B cell (primary cell): ENCODE measurements around the gene SWI5. TPM values are rescaled to one million over a fixed set of nuclear protein-coding genes. Genes with fewer than 3 reads are reported as not detected.

ENCODE experiments used
- ATAC-seq: fragments of 200-7000 bp; cut with Tn5 transposase; one replicate; pipeline ENCODE4 v1.10.0; 2021; ENCODE audit warnings: low read depth, mild to moderate bottlenecking, moderate number of reproducible peaks, moderate library complexity
- CTCF ChIA-PET: fragments of 350-600 bp; sonication (Branson Sonifier 250); formaldehyde crosslinking; loops from one replicate; lab custom pipeline; 2021; ENCODE audit warnings: antibody characterized with exemption, inconsistent platforms; lab: Charles Lee
- POLR2A ChIA-PET: fragments of 350-600 bp; sonication (Branson Sonifier 250); formaldehyde crosslinking; loops from one replicate; lab custom pipeline; 2021; ENCODE audit warnings: antibody characterized with exemption; lab: Charles Lee
- DNase-seq: peaks from one replicate; pipeline ENCODE4 v3.0.0; 2013
- H2AFZ ChIP-seq: 2 replicates; pipeline ENCODE4 v1.6.1; 2012; ENCODE audit warnings: mild to moderate bottlenecking, low read depth, low read length; ENCODE audit not compliant: insufficient read depth, poor library complexity, severe bottlenecking
- H3K27ac ChIP-seq, 2 donors: 1 replicate in 1 of 2; 2 replicates in 1 of 2; pipeline ENCODE4 v1.5.1; 2012 to 2013; ENCODE audit warnings: low read length in 2 of 2, mild to moderate bottlenecking in 2 of 2, moderate library complexity in 1 of 2
- H3K27me3 ChIP-seq, 4 experiments: fragments of 200-600 bp in 1 of 4; sonication (generic) in 1 of 4; replicated peaks in 1 of 4; 1 replicate in 2 of 4; 2 replicates in 2 of 4; pipeline versions ENCODE4 v1.6.1 to v1.7.0; 2013 to 2016; ENCODE audit warnings: low read length in 3 of 4, mild to moderate bottlenecking in 2 of 4, mixed read lengths in 1 of 4, moderate library complexity in 1 of 4; ENCODE audit not compliant: insufficient read depth in 4 of 4, control insufficient read depth in 3 of 4; ENCODE audit errors: control extremely low read depth in 1 of 4
- H3K36me3 ChIP-seq, 2 experiments: replicated peaks in 1 of 2; 1 replicate in 1 of 2; 2 replicates in 1 of 2; pipeline versions ENCODE4 v1.6.1 to v1.7.1; 2013; ENCODE audit warnings: low read length in 1 of 2; ENCODE audit not compliant: insufficient read depth in 2 of 2, control insufficient read depth in 1 of 2; ENCODE audit errors: control extremely low read depth in 1 of 2, extremely low read depth in 1 of 2
- H3K4me1 ChIP-seq, 2 donors: fragments of 200-600 bp in 1 of 2; sonication (generic) in 1 of 2; 1 replicate in 1 of 2; 2 replicates in 1 of 2; pipeline versions ENCODE4 v1.5.1 to v1.6.1; 2013 to 2017; ENCODE audit warnings: low read length in 2 of 2; ENCODE audit not compliant: control insufficient read depth in 2 of 2, insufficient read depth in 2 of 2
- H3K4me2 ChIP-seq: replicated peaks from 2 replicates; pipeline ENCODE3; 2012; ENCODE audit warnings: mild to moderate bottlenecking, low read depth, low read length; ENCODE audit not compliant: poor library complexity, severe bottlenecking
- H3K4me3 ChIP-seq, 5 experiments: fragments of 200-600 bp in 1 of 5; sonication (generic) in 1 of 5; 1 replicate in 3 of 5; 2 replicates in 2 of 5; pipeline versions ENCODE4 v1.5.1 to v1.7.0; 2011 to 2016; ENCODE audit warnings: low read length in 4 of 5, mild to moderate bottlenecking in 4 of 5, low read depth in 2 of 5, control low read depth in 1 of 5, moderate library complexity in 1 of 5; ENCODE audit not compliant: insufficient read depth in 1 of 5; ENCODE audit errors: control extremely low read depth in 1 of 5, extremely low read depth in 1 of 5
- H3K79me2 ChIP-seq: fragments of 200-600 bp; sonication (generic); one replicate; pipeline ENCODE4 v1.6.0; 2016; ENCODE audit warnings: low read length; ENCODE audit not compliant: control insufficient read depth, insufficient read depth
- H3K9ac ChIP-seq: fragments of 200-600 bp; sonication (generic); 2 replicates; pipeline ENCODE4 v1.6.1; 2017; ENCODE audit warnings: mild to moderate bottlenecking, low read length, moderate library complexity
- H3K9me3 ChIP-seq, 3 donors: one replicate each; pipeline versions ENCODE4 v1.6.1 to v1.7.1; 2013; ENCODE audit warnings: low read length in 2 of 3; ENCODE audit not compliant: control insufficient read depth in 2 of 3, insufficient read depth in 1 of 3; ENCODE audit errors: control extremely low read depth in 1 of 3
- H4K20me1 ChIP-seq: 2 replicates; pipeline ENCODE4 v1.6.0; 2012; ENCODE audit warnings: mild to moderate bottlenecking, low read length; ENCODE audit not compliant: insufficient read depth, control insufficient read depth, poor library complexity, severe bottlenecking
- H3K27ac Mint-ChIP-seq: one replicate; pipeline ENCODE4 v1.8.0; 2021; ENCODE audit warnings: mixed read lengths
- H3K27me3 Mint-ChIP-seq: one replicate; pipeline ENCODE4 v1.8.0; 2021; ENCODE audit warnings: mixed read lengths
- H3K4me1 Mint-ChIP-seq: one replicate; pipeline ENCODE4 v1.8.0; 2021; ENCODE audit warnings: mixed read lengths
- H3K4me3 Mint-ChIP-seq: one replicate; pipeline ENCODE4 v1.8.0; 2021; ENCODE audit warnings: mixed read lengths
- H3K9me3 Mint-ChIP-seq: one replicate; pipeline ENCODE4 v1.8.0; 2022; ENCODE audit warnings: mixed read lengths; ENCODE audit not compliant: insufficient read depth
- CTCF ChIP-seq: fragments of 200-600 bp; IDR thresholded peaks from one replicate; pipeline ENCODE4 v1.8.0; 2022; ENCODE audit warnings: antibody characterized with exemption, mild to moderate bottlenecking
- EZH2 ChIP-seq: IDR thresholded peaks from 2 replicates; pipeline ENCODE4 v1.6.1; 2012; ENCODE audit warnings: borderline replicate concordance, low read depth, mild to moderate bottlenecking, moderate library complexity, low read length; ENCODE audit not compliant: insufficient read depth, poor library complexity, severe bottlenecking
- WGBS: methylation state at CpG from one replicate; pipeline ENCODE4 v1.1.5; 2013; ENCODE audit warnings: missing lambda C conversion rate; ENCODE audit not compliant: insufficient coverage; 5-methylcytosine and 5-hydroxymethylcytosine counted together
- intact Hi-C: fragments of 100-400 bp; cut with micrococcal nuclease; formaldehyde crosslinking; loops from one replicate; pipeline ENCODE4 v1.10.0; 2022
- polyA plus RNA-seq: library from polyadenylated mRNA; depleted of rRNA; stranded (reverse); fragments of >200 nt; gene quantifications from 2 replicates; pipeline ENCODE4 v1.2.3, GENCODE V29; 2012
- total RNA-seq, 2 donors: library from RNA; stranded (reverse); fragments of 120-200 nt in 1 of 2; gene quantifications; 1 replicate in 1 of 2; 2 replicates in 1 of 2; pipeline versions ENCODE4 v1.2.3 to v1.2.4, GENCODE V29; 2013 to 2022

The SWI5 gene
- total and polyA plus RNA-seq, 2 donors (not counting 1 experiment from before 2014, with no cell fraction given), result 8.6 to 23.3 TPM

DNA sequence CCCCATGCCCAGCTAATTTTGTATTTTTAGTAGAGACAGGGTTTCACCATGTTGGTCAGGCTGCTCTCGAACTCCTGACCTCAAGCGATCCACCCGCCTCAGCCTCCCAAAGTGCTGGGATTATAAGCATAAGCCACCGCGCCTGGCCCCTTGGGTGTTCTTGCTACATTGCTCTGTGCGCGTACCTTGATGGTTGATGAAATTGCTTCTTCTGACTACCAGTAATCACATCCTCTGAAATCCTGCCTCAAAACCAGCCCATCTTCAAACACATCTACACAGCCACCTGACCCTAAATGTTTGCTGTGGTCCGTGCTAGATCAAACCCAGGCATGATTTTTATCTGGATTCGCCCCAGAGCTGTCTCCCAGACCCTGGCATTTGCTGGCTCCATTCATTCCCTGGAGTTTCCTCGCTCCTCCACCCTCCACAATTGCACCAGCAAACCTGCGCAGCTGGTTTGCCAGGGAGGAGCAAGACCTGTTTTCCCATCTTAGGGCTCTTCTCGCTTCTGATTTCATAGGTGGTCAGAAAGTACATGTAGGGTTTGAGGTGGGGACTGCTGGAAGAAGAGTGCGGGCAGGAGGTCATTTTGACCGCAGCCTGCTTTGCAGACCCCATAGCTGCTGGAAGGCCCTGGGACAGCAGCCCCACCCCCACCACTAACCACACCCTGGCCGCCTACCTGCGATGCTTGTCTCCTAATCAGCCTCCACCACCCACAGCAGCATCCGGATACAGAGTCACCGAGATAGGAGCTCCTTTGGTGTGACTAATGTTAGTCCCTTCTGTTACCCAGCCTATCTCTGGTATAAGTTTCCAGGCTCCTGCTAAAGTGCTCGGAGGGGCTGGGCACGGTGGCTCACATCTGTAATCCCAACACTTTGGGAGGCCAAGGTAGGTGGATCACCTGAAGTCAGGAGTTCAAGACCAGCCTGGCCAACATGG, 22.7 kb downstream of the SWI5 start:
- Mint-ChIP-seq H3K4me3 (no peak overlapping the region), H3K4me1 (no peaks in the 10 kb centered on the region), H3K27me3 (no peaks in the 10 kb centered on the region), H3K9me3 (no peaks in the 10 kb centered on the region), H3K27ac (no peak overlapping the region)
- Histone ChIP-seq H3K79me2 (no peaks in the 10 kb centered on the region), H3K9me3 (no peaks in the 10 kb centered on the region), H2AFZ (no peak overlapping the region), H3K4me1 (no peaks in the 10 kb centered on the region), H3K27ac (no peak overlapping the region), H4K20me1 (no peaks in the 10 kb centered on the region), H3K4me2 (no peak overlapping the region), H3K9ac (no peak overlapping the region), H3K27me3 (no peaks in the 10 kb centered on the region), H3K4me3 (no peak overlapping the region), H3K36me3 (no peaks in the 10 kb centered on the region)
- ATAC-seq (no peak), DNase-seq (no peak)
- intact Hi-C loops, result loop anchor here (10.0 kb wide), 1 partner anchor 116 kb away; no protein-coding TSS in a partner anchor
- WGBS, result 98% methylated on average over 9 of the region's 20 CpGs
- TF ChIP-seq EZH2 (no peak), CTCF (no peak)
- POLR2A ChIA-PET, result no interaction called here
- CTCF ChIA-PET, result interaction anchor here (1.6 kb wide), 1 partner anchor 63 kb away, joined by 6 read pairs; no protein-coding TSS in a partner anchor
